ENCODE data around the gene OR2T8.
"Not testable (repeated sequence)": the region's sequence is repeated elsewhere in the genome, so short reads cannot be mapped to it uniquely, and the experiment has no call there.

Gene OR2T8

GRCh38 chr1:247935781-247936180 lies 15.7 kb downstream of the OR2T8 start:
- Mint-ChIP-seq H3K27ac (no peak overlapping the region), H3K27me3 (peaks cover 14% of the 10 kb centered on the region), H3K36me3 (no peaks in the 10 kb centered on the region), H3K9me3 (no peaks in the 10 kb centered on the region), H3K4me1 (no peaks in the 10 kb centered on the region), H3K4me3 (no peak overlapping the region)
- ATAC-seq, result no peak

GRCh38 chr1:247936415-247936814 lies 16.4 kb downstream of the OR2T8 start:
- no peak for ATAC-seq
- no peaks in the 10 kb centered on the region for H3K36me3 Mint-ChIP-seq
- H3K4me3 Mint-ChIP-seq, result no peak overlapping the region
- H3K4me1 Mint-ChIP-seq, result no peaks in the 10 kb centered on the region
- H3K27ac Mint-ChIP-seq, result no peak overlapping the region
- H3K27me3 Mint-ChIP-seq, result peaks cover 8% of the 10 kb centered on the region
- no peaks in the 10 kb centered on the region for H3K9me3 Mint-ChIP-seq

GRCh38 chr1:247936965-247937734 lies 17.1 kb downstream of the OR2T8 start:
- H3K9me3 Mint-ChIP-seq, H3K4me1 Mint-ChIP-seq, H3K27me3 Mint-ChIP-seq, H3K27ac Mint-ChIP-seq, H3K36me3 Mint-ChIP-seq: not testable (repeated sequence)
- peak; percentile 96 for ATAC-seq
- H3K4me3 Mint-ChIP-seq, result peak overlapping the region; percentile 77

DNA sequence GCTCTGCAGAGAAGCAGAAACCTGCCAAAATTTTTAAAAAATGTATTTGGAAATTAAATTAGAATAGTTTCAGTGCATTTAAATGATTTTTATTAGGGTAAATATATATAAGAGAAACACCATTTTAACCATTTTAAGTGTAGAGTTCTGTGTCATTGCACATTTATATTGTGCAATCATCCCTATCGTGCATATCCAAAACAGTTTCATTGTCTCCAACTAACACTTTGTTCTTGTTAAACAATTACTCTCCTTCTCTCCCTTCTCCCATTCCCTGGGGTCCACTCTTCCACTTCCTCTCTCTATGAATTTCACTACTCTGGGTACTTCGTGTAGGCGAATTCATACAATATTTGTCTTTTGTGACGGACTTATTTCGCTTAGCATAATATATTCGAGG lies 22.6 kb downstream of the OR2T8 start:
- Mint-ChIP-seq H3K27ac (no peak overlapping the region), H3K4me3 (no peak overlapping the region), H3K36me3 (no peaks in the 10 kb centered on the region), H3K27me3 (no peaks in the 10 kb centered on the region), H3K4me1 (no peaks in the 10 kb centered on the region), H3K9me3 (peaks cover 8% of the 10 kb centered on the region)
- ATAC-seq, result no peak

GRCh38 chr1:247948558-247948957 lies 28.5 kb downstream of the OR2T8 start, which contains the start of gene OR2L8:
TSS of gene OR2L8 (plus strand) at chr1:247948858. CDS start at chr1:247948858, 0 bp downstream.
- peaks cover 8% of the 10 kb centered on the region for H3K9me3 Mint-ChIP-seq
- H3K4me1 Mint-ChIP-seq, result no peaks in the 10 kb centered on the region
- no peaks in the 10 kb centered on the region for H3K36me3 Mint-ChIP-seq
- H3K27me3 Mint-ChIP-seq, result no peaks in the 10 kb centered on the region
- H3K27ac Mint-ChIP-seq, result no peak within 1 kb of the TSS
- no peak for ATAC-seq
- no peak within 1 kb of the TSS for H3K4me3 Mint-ChIP-seq

DNA sequence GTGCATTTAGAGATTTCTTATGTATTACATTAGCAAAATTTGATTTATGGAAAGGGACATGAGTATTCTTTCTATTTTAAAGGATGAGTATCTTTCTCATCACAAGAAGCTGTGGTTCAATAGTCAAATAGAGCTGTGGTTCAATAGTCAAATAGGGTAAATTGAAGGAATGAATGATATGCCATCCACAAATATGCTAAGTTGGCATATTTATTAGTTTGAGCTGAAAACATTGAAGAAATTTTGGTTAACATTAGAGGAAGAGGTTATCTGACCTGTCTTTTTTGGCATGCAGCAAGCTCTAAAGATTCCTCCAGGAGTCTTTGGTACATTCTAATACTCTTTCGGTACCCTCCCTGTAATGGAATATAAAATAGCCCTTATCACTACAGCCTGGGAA lies 33.4 kb downstream of the OR2T8 start:
- Mint-ChIP-seq H3K4me1 (no peaks in the 10 kb centered on the region), H3K36me3 (no peaks in the 10 kb centered on the region), H3K9me3 (peaks cover 7% of the 10 kb centered on the region), H3K27ac (no peak overlapping the region), H3K27me3 (no peaks in the 10 kb centered on the region), H3K4me3 (no peak overlapping the region)
- ATAC-seq, result no peak

DNA sequence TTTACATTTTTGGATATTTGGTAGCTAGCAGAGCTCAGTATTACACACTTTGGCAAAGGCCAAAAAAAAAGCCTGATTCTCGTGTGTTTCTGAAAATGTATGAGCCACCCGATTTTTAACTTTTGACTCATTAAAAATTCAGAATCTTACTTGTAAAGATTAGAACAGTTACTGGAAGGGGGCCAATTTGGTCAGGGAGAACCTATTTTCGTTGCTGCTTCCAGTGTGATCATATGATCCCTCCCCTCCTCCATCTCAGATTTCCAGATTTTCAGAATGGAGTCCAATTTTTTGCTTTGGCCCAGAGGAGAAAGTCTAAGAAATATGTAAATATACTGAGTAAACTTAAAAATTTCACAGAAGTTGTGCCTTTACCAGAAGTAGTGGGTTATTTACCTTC lies 41.7 kb downstream of the OR2T8 start:
- Mint-ChIP-seq H3K4me3 (no peak overlapping the region), H3K27me3 (no peaks in the 10 kb centered on the region), H3K36me3 (no peaks in the 10 kb centered on the region), H3K4me1 (peaks cover 15% of the 10 kb centered on the region), H3K9me3 (peaks cover 12% of the 10 kb centered on the region), H3K27ac (no peak overlapping the region)
- ATAC-seq, result no peak

- peaks cover 26% of the 10 kb centered on the region for H3K4me1 Mint-ChIP-seq
- H3K36me3 Mint-ChIP-seq, result no peaks in the 10 kb centered on the region
- ATAC-seq, result no peak
- H3K27me3 Mint-ChIP-seq, result no peaks in the 10 kb centered on the region
- peaks cover 8% of the 10 kb centered on the region for H3K9me3 Mint-ChIP-seq
- no peak overlapping the region for H3K4me3 Mint-ChIP-seq
- no peak overlapping the region for H3K27ac Mint-ChIP-seq
These were observed 43.0 kb downstream of the OR2T8 start for GRCh38 chr1:247962911-247963588.

- H3K27me3 Mint-ChIP-seq, result no peaks in the 10 kb centered on the region
- no peak within 1 kb of the TSS for H3K4me3 Mint-ChIP-seq
- peaks cover 26% of the 10 kb centered on the region for H3K4me1 Mint-ChIP-seq
- H3K36me3 Mint-ChIP-seq, result no peaks in the 10 kb centered on the region
- no peak within 1 kb of the TSS for H3K27ac Mint-ChIP-seq
- ATAC-seq, result no peak
- peaks cover 8% of the 10 kb centered on the region for H3K9me3 Mint-ChIP-seq
These were observed 44.9 kb downstream of the OR2T8 start, which contains the start of gene OR2AK2 for GRCh38 chr1:247964933-247965332. TSS of gene OR2AK2 (plus strand) at chr1:247965233. CDS start at chr1:247965377, 144 bp downstream.

DNA sequence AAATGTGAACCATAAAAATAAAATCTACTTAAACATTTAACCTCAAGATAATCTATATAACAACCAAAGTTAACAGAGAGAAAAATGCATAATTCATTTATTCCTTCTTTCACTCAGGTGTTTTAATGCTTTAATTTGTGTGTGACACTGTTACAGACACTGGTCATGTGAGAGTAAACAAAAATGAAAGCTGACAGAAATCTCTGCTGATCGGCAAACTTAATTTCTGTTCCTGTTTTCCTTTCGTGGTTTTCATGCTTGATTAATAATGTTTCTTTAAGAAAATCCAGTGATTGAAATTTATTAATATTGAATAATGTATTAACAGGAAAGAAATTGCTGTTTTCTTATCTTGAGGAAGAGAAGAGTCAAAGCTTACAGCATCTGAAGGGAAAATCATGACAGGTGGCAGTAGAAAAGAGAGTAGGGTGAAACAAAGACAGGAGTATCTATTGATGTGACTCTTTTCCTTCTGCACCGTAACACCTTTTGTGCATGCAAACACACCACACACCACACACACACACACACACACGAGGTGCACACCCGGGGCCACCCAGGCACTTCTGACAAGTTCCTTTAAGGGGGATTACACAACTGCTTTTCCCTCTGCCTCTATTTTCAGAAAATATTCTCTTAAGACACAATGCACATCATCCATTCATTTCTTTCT lies 46.6 kb downstream of the OR2T8 start:
- Mint-ChIP-seq H3K27ac (no peak overlapping the region), H3K36me3 (no peaks in the 10 kb centered on the region), H3K4me1 (peaks cover 26% of the 10 kb centered on the region), H3K27me3 (no peaks in the 10 kb centered on the region), H3K4me3 (peak overlapping the region; percentile 62), H3K9me3 (peaks cover 5% of the 10 kb centered on the region)
- ATAC-seq, result no peak

Data from stimulated activated memory B cell treated with anti-CD40 and anti-IgM and Interleukin-4, amounts not matched to agents 10 μg/mL and 1 μg/mL and 100 μg/mL, for 72 hours (primary cell).